HG03457 (cell line): ENCODE results near the gene BAHD1.

Experiments used
- ATAC-seq: cut with Tn5 transposase; IDR thresholded peaks from one replicate; pipeline ENCODE4 v1.9.1; 2021; ENCODE audit warnings: moderate number of reproducible peaks; ENCODE audit not compliant: unreplicated experiment

Gene BAHD1

DNA sequence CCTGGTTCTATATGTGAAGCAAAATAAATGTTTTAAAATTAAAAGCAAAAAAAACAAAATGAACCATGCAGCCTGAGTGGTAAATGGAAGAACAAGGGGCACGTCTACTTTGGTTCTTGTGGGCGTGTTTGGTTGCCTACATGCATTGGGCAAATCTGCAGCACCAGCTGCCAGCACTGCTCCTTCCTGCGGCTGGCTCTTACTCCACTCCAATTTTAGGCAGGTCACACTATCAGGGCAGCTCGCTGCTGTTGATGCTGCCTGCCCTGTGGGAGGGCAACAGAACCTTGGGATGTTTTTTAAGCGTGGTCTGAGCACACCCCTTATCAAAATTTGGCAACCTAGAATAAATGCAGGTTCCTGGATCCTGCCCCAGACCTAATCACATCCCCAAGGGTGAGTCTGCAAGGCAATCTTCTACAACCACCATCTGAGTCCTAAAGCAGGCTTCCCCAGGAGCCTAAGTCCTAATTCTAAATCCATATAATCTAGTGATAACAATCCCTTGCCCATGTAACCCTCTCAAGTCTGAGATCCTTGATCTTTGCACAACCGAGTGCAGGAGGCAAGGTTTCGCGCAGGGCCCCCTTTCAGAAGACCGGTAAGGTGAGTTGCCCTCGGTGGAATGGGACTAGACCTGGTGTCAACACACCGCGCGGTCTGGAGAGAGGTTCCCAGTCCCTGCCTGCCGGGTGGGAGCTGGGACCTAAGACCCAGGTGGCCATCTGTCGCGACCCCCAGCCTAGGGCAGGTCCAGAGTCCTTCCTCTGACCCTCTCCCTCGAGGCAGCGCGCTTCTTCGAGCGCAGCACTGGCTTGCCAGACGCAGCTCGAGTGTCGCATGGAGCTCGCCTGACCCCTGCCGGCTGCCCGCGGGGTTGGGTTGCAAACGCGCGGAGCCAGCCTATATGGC is 19.3 kb upstream of the BAHD1 start:
- ATAC-seq = no peak

DNA sequence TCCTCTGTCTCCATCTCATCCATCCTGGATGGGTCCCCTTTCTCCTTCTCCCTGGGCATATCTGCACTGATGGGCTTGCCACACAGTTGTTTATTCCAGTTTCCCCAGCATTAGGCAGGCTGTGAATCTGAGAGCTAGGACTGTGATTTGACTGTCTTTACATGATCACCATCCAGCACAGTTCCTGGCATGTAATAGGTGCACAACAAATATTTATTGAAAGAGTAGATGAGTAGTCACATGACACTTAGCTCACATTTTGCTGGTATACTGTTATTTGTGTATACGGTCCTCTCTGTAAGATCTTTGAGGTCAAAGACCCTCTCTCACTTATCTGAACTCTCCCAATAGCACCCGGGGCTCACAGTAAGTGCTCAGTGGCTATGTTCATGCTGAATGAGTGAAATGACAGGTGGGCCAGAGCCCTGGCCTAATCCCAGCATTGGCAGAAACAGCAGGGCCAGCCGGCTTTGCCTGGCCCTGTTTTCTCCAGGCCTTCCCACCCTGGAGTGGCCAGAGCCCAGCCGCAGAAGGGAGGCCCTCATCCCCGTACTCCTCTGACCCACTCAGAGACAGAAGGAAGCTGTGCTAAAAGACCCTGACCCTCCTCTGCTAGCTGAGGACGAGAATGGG is 16.2 kb upstream of the BAHD1 start:
- ATAC-seq = no peak

DNA sequence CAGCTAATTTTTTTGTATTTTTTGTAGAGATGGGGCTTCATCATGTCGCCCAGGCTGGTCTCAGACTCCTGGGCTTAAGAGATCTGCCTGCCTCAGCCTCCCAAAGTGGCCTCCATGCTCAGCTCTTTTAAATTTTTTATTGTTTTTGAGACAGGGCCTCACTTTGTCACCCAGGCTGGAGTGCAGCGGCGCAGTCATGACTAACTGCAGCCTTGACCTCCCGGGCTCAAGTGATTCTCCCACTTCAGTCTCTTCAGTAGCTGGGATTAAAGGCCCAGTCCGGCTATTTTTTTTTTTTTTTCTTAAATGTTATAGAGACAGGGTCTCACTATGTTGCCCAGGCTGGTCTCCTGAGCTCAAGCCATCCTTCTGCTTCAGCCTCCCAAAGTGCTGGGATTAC is 15.1 kb upstream of the BAHD1 start:
- no peak for ATAC-seq

DNA sequence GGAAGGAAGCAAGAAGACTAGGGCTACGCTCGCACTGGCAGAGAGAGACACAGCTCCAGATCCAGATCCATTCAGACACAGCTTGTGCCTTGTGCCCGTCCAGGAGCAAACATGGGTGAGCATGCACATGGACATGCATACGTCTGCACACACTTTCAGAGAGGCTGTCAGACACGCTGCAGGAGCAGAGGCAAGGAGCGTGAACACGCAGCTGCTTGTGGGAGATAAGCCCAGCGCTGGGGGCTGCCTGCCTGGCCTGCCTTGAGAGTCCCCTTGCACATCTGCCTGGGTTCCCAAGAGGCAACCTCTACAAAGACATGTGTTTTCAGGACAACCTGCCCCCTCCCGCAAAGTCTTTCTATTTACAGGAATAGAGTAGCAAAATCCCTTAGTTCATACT is 13.6 kb upstream of the BAHD1 start:
- no peak for ATAC-seq

DNA sequence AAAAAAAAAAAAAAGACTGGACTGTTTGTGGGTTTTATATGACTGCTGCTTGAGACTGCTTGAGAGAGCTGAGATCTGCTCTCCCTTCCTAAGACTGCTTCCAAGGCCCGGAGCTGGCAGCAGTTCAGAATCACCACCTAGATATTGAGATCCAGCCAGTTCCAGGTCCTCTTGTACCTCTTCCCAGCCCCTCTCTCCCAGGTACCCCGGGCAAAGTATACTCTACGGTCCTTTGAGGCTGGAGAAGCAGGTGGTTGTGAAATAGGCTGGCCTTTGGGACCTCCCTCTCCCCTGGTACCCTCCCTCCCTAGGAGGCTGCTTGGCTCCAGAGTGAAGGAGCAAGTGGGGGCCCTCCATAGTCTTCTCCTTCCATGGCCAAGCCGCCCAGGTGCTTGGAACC is 12.6 kb upstream of the BAHD1 start:
- no peak for ATAC-seq

DNA sequence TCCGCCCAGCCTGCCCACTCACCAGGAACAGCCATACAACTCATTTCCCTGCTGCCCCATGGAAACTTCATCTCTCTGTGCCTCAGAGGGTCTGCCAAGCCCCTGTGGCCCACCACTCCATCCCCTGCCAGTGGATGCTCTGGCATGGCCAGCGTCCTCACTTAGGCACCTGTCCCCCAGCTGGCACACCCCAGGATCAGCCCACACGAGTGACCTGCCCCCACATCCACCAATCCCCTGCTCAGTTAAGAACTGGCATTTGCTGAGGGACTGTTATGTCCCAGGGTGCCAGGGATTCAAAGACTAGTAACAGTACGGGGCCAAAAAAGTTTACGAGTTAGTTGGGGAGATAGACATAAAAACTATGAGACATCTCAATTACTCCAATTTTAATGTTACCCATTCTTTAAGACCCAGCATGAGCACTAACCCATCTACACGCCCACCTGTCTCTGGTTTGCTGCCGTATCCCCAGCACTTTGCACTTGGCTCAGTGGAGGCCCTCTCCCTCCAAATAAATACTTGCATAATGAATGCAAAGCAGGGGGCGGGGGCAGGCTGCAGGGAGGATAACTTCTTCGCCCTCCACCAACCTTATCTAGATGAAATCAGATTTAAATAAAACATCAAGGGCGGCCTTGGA is 11.6 kb upstream of the BAHD1 start:
- ATAC-seq = no peak

DNA sequence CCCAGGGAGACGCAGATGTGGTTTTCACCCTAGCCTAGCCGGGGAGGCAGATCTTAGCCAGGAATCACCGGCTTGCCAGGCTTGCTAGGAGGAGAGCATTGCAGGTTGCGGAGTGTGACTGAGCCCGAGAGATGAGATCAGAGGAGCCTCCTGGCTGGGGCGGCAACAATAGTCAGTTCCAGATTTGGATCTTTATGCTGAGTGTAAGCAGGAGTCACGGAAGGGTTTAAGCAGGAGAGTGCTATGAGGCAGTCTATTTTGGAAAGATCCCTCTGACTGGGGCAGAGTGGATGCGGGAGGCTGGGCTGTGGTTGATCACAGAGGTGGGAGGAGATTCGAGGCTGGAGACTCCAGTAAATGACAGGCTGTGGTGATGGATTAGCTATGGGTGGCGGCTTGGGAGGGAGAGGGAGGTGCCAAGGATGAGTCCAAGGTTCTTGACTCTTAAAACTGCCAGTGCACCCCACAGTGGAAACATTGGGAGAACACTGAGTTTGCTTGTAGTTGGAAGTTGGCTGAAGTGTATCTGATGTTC is 10.4 kb upstream of the BAHD1 start:
- no peak for ATAC-seq

DNA sequence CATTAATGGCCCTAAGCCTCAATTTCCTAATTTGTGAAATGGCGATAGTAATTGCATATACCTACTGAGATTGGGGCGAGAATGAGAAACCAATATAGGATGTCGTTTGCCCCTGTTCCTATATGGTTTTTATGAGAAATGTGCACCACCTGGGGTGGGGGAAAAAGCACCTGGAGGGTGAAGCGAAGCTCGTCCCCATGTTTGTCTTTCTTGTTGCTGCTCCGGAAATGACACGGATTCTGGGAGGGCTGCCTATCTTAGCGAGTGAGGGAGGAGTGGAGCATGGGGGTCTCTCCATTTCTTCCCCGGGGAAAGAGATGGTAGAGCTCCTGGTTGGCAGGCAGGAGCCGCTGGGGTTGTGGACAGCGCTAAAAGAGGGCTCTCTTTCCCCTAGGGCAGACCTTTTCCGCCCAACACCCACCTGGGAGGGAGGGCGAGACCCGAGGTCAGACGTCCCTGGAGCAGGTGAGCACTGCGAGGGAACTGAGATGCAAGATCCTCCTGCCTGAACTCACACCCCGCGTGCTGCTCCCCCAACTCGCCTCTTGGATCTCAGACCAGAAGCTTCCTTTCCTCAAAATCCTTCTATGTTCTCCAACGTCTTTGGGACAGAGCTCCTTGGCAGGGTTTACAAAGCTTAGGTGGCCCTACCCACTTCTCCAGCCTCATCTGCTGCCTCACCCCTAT is 5.6 kb upstream of the BAHD1 start:
- ATAC-seq = no peak

DNA sequence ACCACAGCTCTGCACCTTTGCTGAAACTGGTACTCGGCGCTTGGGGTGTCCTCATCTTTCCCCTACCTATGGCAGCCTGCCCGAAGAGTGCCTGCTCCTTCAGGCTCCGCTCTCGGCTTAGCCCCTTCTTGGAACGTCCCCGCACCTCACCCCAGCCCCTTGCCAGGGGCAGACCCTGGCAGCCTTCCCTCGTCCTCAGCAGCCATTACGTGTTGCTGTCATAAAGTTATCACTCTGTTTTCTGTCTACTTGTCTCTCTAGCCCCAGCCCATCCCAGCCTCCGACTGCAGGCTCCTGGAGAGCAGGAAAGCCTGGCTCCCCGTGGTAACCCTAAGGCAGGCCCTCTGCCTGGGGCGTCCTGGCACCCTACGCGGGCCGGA is 5.1 kb upstream of the BAHD1 start:
- no peak for ATAC-seq

DNA sequence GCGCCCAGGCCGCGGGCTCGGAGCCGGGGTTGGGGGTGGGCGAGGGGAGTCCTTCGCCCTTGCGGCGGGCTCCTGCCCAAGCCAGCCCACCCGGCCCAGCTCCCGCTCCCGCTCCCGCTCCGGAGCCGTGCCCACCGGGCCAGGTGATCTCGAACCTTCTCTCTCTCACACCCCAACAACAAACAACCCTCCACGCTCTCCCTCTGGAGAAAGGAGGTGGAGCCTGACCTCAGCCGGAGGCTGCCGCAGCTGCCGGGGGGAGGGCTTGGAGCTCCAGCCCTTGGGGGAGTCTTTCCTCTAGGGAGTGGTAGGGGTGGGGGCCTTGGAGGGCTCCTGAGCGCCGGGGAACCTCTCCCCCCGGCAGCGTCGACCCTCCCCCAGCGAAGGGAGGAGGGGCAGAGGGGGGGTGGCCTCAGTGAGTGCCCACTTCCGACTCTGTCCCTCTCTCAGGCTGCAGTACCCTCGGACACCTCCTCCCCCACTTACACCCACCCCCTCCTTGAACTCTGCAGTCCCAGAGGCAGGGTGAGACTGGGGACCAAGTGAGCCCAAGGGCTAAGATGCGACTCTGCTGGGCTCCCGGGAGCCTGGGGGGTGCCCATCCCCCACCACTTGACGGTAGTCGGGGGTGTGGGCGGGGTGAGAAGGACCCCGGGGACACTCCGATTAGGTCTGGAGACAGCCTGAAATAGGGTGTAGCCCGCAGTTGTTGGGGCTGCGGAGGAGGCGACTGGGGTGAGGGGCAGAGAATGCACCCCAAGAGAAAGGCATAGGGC is 4.4 kb upstream of the BAHD1 start:
- ATAC-seq = no peak

DNA sequence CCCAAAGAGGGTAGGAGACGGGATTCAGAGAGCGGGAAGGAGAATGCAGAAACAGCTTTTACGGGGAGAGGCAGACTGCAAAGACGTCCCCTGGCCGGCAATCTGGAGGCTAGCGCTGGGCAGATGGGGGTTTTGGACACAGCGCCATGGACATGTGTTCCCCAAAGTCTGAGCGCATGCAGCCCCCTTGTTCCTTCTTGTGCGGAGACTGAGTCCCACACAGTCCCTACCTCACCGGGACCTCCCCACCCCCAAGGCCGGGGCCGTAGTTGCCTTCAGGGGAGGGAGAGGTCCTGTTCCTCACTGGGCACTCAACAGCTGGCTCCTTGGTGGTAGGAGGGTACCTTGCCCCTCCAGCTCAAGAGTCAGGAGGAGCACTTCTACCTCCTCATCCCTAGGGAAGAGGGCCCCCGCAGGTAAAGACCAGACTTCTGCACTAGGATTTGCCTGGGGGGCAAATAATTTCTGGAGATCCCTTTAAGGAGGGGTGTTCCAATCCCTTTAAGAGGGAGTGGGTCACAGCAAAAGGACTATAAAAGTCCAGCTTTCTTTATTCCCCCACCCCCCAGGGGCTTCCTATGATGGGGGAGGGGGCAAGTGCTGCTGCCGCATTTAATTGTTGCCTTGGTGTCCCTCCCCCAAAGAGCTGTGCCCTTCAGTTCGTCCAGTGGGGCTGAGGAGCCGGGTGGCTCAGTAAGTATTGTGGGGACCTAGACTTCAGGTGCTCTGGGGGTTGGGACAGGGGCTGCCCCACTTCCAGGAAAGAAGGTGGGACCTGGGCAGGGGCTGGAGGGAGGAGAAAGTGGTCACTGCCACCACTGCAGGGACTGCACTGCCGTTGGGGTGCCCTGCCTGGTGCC is 3.6 kb upstream of the BAHD1 start:
- ATAC-seq = no peak

DNA sequence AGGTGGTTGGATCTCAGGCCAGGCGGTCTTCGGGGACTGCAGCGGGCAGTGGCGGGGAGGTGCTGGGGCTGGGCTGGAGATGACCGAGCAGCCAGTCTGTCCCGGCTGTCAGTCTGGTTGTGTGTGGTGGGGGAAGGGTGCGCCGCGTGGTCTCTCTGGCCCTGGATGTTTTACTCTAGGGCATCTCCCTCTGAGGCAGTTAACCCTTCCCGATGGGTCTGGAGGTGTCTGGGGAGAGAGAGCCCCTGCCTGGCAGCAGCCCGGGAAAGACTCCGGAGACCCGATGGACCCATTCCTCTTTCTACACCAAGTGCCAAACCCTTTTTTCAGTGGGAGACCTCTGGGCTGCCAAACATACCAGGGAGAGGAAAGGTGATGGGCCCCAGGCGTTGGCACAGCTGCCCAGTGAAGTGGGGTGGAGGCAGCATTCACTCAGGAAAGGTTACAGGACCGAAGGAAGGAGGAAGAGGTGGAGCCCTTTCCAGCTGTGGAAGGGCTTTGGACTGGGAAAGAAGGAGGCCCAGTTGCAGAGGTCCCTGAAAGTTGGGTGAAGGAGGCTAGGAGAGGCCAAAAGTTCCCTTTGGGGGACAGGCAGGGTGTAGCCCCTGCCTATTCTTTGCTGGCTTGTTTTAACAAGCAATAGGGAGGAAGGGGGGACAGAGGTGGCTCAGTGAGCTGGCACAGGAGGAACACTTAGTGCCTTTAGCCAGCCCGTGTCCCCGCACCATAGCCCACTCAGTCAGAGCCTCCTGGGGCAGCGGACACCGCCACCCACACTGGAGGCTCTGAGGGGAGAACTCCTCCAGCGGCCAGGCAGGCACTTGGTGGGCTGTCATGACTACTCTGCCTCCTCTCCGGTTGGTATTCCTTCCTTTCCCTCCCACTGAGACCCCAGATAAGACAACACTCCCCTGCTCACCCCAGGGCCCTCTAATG is 2.7 kb upstream of the BAHD1 start:
- no peak for ATAC-seq

DNA sequence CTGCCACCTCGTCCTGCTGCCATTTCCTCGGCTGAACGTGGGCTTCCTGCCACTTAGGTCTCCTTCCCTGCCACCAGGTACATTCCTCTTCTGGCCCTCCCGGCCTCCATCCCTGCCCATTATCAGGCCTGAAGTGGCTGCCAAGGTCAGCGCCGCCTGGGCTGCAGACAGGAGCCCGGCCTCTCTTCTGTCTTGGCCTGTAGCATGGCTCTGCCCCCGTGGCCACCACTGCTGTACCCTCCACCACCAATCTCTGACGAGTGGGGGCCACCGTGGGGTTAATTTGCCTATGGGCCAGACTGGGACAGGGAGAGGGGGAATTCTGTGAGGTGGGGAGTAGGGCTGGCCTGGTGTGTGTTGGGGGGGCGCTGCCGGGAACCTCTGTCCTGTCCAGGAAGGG is 2.0 kb upstream of the BAHD1 start:
- ATAC-seq = no peak

DNA sequence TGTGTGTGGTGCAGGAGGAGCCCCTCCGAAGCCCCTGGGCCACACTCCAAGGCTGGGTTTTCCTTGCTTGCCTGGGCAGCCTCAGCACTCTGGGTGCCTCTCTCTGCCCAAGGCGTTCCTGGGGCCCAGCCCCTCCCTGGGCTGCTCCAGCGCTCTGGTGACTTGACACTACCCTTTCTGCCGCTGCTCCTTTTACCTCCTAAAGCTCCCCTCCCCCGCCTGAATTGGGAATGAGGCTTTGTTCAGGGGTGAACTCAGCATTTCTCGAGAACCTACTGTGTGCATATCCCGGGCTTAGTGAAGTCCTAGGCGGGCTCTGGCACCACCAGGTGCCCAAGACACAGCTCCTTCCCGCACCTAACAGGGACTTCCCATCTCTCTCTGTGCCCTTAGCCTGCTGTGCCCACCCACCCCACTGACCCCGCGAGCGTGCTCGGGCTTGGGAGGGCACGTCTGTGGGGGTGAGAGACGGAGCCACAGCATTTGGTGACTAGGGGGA is 1.2 kb upstream of the BAHD1 start:
- ATAC-seq = no peak

DNA sequence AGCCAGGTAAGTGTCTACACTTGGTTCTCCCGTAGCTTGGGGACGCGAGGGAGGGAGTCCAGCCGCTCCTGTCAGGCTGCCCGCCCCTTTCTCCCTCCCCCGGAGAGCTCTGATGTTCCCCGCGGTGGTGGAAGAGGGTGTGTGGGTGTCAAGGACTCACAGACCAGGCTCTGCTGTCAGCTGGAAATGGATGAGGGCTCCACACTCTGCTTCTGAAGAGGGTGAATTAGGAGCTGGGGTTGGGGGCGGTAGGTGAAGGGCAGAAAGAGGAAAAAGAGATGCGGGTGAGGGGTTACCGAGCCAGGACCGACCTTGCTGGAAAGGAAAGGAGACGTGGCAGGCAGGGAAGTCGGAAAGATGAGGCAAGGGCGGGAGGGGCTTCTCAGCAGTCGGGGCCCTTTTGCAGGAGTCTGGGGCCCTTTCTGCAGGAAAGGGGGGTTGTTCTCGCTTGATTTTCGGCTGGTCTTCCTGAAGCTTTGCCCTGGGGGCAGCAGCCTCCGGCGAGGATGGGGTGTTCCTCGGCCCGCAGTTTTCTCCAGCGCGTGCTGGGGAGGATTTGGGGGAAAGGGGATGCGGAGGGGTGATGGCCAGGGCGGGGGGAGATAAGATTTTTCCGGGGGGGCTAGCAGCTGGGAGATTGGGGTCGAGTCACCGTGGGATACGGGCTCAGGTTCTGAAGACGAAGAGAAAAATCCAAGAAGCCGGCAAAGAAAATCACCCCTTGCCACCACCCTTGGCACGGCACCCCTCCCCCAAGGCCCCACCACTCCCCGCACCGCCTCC is 602 bp upstream of the BAHD1 start:
- ATAC-seq = no peak

DNA sequence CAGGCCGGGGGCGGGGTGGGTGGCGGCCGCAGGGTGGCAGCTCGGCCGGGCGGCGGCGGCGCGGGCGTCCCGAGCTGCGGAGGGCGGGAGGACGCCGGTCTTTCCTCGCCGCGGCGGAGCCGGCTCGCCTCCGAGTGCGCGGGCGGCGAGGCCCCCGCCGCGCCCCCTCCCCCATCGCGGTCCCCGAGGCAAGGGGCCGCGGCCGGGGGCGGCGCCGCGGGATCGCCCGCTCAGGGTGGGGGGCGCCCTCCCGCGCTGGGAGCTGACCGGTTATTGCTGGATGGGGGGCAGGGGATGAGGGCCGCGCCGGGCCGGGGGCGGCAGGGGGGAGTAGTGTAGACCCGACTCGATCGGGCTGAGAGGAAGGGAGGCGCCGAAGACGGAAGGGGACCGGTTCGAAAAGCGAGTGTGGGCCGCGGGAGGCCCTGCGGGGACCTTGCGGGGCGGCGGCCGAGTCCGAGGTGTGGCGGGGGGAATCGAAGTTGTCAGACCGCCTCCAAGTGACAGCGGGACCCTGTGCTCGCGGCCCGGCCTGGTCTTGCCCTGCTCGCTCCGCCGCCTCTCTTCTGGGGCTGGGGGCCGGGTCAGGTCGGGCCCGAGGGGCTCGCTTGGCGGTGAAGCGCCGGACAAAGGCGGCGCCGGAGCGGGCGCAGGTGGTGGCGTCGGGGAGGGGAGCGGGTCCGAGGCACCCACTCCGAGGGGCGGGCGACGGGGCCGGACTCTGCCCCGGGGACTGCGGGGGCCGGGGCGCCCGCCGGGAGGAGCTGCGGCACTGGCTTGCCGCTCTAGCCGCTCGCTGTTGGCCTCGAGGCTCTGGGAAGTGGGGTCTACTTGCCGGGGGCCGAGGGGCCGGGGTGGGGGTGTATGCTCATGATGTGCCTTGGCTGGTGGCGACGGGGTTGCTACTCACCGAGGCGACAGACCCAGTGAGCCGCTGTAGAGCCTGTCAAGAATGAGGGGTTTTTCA is 1.1 kb downstream of the BAHD1 start:
- ATAC-seq = no peak
